HL-60 (cell line): ENCODE results near the gene ANO2.

Experiments
- CTCF ChIP-seq: IDR thresholded peaks from one replicate; pipeline ENCODE4 v1.5.1; 2011; ENCODE audit warnings: low read length, control low read depth, inconsistent platforms; ENCODE audit not compliant: insufficient read depth
- POLR2AphosphoS5 ChIP-seq: IDR thresholded peaks from 2 replicates; pipeline ENCODE4 v1.6.1; 2012; ENCODE audit warnings: low read depth
- REST ChIP-seq: IDR thresholded peaks from 2 replicates; pipeline ENCODE4 v1.6.1; 2012; ENCODE audit warnings: low read depth; ENCODE audit not compliant: insufficient replicate concordance
- SPI1 ChIP-seq: IDR thresholded peaks from 2 replicates; pipeline ENCODE4 v1.6.1; 2012; ENCODE audit warnings: low read depth, mild to moderate bottlenecking, borderline replicate concordance

DNA sequence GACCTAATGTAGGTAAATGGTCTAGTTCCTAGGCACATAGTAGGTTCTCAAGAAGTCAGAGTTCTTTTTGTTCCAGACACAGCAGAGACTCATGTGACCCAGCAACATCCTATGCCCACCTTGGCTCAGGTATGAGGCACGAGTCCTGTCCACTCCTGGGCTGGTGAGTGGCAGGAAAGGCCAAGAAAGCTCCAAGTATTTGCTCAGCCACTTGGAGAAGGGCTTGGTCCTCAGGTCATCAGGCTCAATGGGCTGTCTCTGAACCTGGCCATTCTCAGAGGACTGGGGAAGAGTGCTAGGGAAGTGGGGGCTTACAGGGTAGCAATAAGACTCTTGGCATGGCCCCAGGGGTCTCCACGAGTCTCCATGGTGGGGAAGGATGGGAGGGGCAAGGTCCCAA, 260.1 kb downstream of the ANO2 start:
- no peak for TF ChIP-seq SPI1
- no peak for TF ChIP-seq CTCF
- no peak for TF ChIP-seq POLR2AphosphoS5
- no peak for TF ChIP-seq REST
